NCI-H1417 (cell line): ENCODE results near the gene GLRX5.
A peak's percentile ranks its signal among the peaks of the same experiment; 100 is the strongest.
"Not testable (repeated sequence)": the region's sequence is repeated elsewhere in the genome, so short reads cannot be mapped to it uniquely, and the experiment has no call there.

Experiments
- DNase-seq, 3 experiments: peaks; one replicate each; lab custom pipeline; 2025; lab: John Stamatoyannopoulos, UW

GLRX5 gene

GRCh38 chr14:95557291-95557690 is 22.4 kb downstream of the GLRX5 start:
- no peak for DNase-seq

- no peak for DNase-seq
Measured at GRCh38 chr14:95557832-95558231, 23.0 kb downstream of the GLRX5 start.

GRCh38 chr14:95559203-95559602 is 24.4 kb downstream of the GLRX5 start:
- DNase-seq: no peak

- DNase-seq: peak; percentile 83 to 96 (median 96)
Measured at GRCh38 chr14:95561001-95561412, 26.2 kb downstream of the GLRX5 start.

- peak in 2 of 3 experiments; percentile 17 to 69 for DNase-seq
Measured at GRCh38 chr14:95562892-95563685, 28.2 kb downstream of the GLRX5 start.

- DNase-seq: no peak
Measured at GRCh38 chr14:95564060-95564459, 29.2 kb downstream of the GLRX5 start.

GRCh38 chr14:95569440-95569839 is 34.6 kb downstream of the GLRX5 start:
- peak in 1 of 3 experiments; percentile 12 for DNase-seq

GRCh38 chr14:95573313-95573712 is 38.5 kb downstream of the GLRX5 start:
- DNase-seq: no peak

- DNase-seq: no peak
Measured at GRCh38 chr14:95575840-95576473, 41.1 kb downstream of the GLRX5 start.

GRCh38 chr14:95577067-95577800 is 42.4 kb downstream of the GLRX5 start:
- DNase-seq: no peak

- DNase-seq: no peak
Measured at GRCh38 chr14:95577870-95578269, 43.0 kb downstream of the GLRX5 start.

GRCh38 chr14:95583836-95584617 is 49.2 kb downstream of the GLRX5 start:
- DNase-seq: not testable (repeated sequence)

GRCh38 chr14:95585953-95586620 is 51.2 kb downstream of the GLRX5 start:
- no peak for DNase-seq

GRCh38 chr14:95591182-95591581 is 56.3 kb downstream of the GLRX5 start:
- DNase-seq: not testable (repeated sequence)
